Smooth muscle cell of the brain vasculature (primary cell): ENCODE measurements around the gene TBX15.

ENCODE experiments used
- DNase-seq: peaks from one replicate; pipeline ENCODE4 v3.0.0-alpha.2; 2012; ENCODE audit warnings: low read depth, low spot score

The TBX15 gene

GRCh38 chr1:118984722-118985639 is 3.2 kb downstream of the TBX15 start:
- no peak for DNase-seq

- DNase-seq = no peak
Measured at GRCh38 chr1:118984086-118984721, 3.9 kb downstream of the TBX15 start.

- DNase-seq = no peak
Measured at GRCh38 chr1:118983558-118984041, 4.5 kb downstream of the TBX15 start.

GRCh38 chr1:118982821-118983557 is 5.2 kb downstream of the TBX15 start:
- DNase-seq = no peak

- no peak for DNase-seq
Measured at GRCh38 chr1:118982266-118982665, 5.9 kb downstream of the TBX15 start.

- no peak for DNase-seq
Measured at GRCh38 chr1:118981436-118981835, 6.7 kb downstream of the TBX15 start.

GRCh38 chr1:118979754-118980575 is 8.2 kb downstream of the TBX15 start:
- DNase-seq = no peak

GRCh38 chr1:118978914-118979701 is 9.0 kb downstream of the TBX15 start:
- no peak for DNase-seq

GRCh38 chr1:118977600-118977999 is 10.5 kb downstream of the TBX15 start:
- DNase-seq = no peak

- DNase-seq = no peak
Measured at GRCh38 chr1:118974661-118975060, 13.5 kb downstream of the TBX15 start.

- no peak for DNase-seq
Measured at GRCh38 chr1:118973531-118974137, 14.5 kb downstream of the TBX15 start.

GRCh38 chr1:118973032-118973431 is 15.1 kb downstream of the TBX15 start:
- no peak for DNase-seq

- no peak for DNase-seq
Measured at GRCh38 chr1:118970451-118970850, 17.7 kb downstream of the TBX15 start.

GRCh38 chr1:118963456-118964430 is 24.4 kb downstream of the TBX15 start:
- DNase-seq = no peak

GRCh38 chr1:118963138-118963455 is 25.0 kb downstream of the TBX15 start:
- no peak for DNase-seq

- DNase-seq = no peak
Measured at GRCh38 chr1:118961156-118961555, 27.0 kb downstream of the TBX15 start.

- DNase-seq = no peak
Measured at GRCh38 chr1:118960567-118961136, 27.5 kb downstream of the TBX15 start.

- DNase-seq = no peak
Measured at GRCh38 chr1:118960026-118960561, 28.0 kb downstream of the TBX15 start.
